EL (cell line): ENCODE measurements around the gene MTCL3.
"Not testable (repeated sequence)": the region's sequence is repeated elsewhere in the genome, so short reads cannot be mapped to it uniquely, and the experiment has no call there.

ENCODE experiments used
- DNase-seq: peaks from one replicate; pipeline ENCODE4 v3.0.0-alpha.2; 2016

Gene MTCL3

DNA sequence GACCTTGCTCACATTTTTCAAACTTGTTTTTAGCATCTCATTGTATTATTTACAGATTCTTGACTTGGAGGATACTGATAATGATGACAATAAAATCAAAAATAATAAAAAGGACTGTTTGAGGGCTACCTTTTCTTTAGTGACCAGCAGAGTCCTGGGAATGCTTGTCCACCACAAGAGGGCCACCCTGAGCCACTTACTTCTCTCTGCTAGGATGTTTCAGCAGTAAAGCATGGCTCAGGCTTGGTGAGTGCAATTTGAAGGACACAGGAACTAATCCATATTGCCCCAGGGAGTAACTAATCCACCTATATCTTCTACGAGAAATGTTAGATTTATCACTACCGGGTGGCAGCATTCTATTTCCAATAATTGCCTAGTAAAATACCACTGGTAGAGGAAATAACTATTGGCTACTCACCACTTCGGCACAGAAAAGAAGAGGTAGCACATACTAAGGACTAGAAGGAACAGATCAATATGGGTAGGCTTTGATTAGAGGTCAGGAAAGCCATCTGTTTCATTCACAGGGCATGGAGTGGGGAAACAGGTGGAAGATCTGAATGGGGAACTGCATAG, 54.2 kb downstream of the MTCL3 start:
- DNase-seq: peak; percentile 74

DNA sequence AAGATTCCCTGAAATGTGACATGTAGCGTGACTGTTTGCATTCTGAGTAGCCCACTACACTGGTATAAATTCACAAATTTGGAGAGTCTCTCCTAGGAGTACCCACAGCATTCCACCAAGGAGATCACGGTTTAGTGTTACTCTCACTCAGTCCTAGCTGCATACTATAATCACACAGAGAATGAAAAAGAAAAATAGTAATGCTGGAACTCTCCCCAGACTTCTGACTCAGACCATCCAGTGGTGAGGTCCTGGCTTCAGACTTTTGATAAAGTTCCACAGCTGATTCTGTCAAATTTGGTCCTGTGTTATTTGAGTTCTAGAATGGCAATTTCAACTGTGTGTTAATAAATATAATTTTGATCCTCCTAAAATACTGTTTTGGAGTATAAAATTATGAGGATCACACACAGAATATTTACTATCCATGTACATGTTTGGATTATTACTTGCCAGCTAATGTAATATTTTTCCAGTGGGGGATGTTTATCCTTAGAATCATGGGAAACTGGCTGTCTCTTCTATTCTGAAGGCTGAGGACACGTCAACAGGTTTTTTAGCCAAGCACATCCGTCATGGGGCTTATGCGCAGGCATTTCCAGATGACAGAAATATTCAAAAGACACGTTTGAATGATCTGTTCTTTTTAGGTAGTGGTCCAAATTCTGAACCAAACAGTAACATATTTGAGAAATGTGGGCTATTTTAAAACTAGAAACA, 54.8 kb downstream of the MTCL3 start:
- peak; percentile 68 for DNase-seq

DNA sequence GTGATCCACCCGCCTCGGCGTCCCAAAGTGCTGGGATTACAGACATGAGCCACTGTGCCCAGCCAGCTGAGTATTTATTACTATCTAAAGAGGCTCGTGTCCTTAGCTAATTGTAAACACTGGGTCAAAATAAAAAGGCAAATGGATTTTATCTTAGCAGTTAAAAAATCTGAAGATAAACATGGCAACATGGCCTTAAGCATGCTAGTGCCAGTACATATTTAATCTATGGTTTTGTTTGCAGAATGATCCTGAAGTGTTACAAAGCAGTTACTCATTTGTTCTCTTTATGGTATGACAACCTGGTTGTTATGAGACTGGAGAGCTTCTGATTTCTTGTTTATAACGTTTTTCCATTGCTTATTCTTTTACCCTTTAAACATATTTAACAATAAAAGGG, 56.1 kb downstream of the MTCL3 start:
- no peak for DNase-seq

DNA sequence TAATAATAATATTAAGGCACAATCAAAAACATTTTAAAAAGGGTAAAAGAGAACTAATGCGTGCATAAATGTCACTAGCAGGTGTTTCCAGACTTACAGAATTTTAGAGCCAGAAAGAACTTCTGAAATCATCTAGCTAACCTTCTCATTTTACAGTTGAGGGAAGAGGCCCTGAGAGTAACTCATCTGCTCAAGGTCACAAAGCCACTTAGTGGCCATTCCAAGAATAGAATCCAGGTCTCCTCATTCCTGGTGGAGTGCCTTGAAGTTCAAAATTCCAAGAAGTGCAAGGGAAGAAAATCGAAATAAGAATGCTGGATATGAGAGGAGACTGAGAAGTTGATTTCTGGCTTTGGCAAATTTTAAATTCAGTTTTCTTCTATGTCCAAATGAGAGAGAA, 56.8 kb downstream of the MTCL3 start:
- DNase-seq: no peak

DNA sequence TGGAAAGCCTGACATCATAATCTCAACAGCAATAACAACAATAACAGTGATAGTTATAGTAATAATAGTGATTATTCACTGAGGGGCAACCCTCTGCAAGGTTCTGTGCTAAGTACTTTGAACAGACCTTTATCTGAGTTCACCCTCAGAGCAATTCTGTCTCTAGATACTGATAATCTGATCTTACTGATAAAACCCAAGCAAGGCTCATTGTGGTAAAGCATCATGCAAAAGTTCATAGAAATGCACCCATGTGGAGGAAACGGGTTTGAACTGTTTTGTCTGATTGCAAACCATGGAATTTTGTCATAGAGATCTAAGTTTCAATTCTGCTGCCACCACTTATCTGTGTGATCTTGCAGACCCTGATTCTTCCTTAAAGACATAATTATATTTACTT, 58.7 kb downstream of the MTCL3 start:
- DNase-seq: no peak

DNA sequence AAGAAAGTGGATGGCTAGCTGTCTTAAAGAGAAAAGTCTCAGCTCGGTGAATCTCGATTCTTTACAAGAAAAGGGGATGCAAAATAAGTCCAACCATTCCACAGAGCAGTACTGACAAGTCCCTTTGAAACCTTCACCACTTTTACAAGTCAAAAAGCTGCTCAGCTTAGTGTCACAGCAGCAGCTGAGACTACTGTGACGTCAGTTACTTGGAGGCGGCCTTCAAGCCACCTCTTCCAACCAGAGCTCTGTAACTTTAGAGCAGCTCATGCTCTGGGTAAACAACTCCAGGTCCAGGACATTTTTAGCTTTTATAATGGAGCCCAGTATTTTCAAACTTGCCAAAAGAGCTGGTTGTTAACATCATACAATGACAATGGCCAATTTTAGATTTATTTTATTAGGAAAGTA, 59.9 kb downstream of the MTCL3 start, which contains the start of gene KIAA0408:
TSS of gene KIAA0408 (minus strand) at position 159 of the 411 bp plus-strand sequence. CDS start 5,408 bp downstream, outside the sequence.
- DNase-seq: peak; percentile 24

DNA sequence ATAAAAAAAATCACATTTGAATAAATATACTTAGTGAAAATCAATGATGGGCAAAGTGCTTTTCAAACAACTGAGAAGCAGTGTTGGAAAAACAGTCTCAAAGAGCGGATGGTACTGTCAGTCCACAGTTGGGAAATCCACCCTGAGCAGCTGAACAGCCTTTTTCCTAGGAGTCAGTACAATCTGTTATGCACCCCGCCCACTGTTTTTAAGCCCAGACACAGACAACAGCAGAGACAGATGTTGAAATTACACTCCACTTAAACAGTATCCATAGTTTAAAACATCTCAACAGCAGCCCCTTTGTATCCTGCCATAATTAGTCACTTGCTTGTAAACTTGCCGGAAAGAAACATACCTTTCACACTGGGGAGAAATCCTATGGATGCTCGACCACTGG, 60.3 kb downstream of the MTCL3 start:
- DNase-seq: no peak

DNA sequence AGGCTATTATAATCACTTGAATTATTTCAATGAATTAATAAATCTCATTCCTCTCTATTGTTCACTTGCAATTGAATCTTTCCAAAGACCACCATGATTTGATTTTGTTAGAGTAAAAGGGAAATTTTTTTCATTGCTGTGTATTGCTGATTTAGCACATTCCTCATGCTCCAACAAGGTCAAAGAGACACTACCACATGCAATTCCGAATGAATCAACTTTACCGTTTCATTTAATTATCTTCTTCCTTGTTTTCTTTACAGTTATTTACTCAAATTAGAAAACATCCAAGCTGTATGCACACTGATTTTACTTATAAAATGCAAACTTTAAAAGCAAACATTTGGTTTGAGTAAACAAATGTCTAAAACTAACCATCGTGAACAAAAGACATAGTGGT, 60.9 kb downstream of the MTCL3 start:
- DNase-seq: no peak

DNA sequence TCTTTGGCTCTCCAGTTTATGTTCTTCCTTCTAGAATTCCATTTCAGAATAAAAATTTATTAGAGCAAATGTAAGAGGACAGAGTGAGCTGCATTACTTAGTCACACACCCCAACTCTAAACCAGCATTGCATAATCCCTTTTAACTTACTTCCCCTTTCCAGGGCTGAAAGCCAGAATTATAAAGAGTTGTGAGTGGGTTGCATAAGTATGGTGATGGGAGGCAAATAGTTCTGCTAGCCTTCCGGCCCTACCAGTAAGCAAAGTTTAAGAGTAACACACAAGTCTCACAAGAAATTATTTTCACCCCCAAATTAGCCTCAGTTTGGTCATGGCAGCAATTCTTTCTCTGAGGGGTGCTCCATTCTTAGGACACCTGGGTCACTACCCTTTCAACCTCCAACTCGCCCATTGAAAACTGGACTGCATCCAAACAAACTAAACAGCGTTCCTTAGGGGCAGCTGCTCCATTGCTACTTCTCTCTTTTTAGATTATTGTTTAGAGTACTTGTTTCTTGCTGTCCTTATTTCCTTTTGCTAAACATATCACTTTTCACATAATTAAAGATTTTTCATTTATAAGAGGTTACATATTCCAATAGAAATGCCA, 61.6 kb downstream of the MTCL3 start:
- DNase-seq: peak; percentile 60

DNA sequence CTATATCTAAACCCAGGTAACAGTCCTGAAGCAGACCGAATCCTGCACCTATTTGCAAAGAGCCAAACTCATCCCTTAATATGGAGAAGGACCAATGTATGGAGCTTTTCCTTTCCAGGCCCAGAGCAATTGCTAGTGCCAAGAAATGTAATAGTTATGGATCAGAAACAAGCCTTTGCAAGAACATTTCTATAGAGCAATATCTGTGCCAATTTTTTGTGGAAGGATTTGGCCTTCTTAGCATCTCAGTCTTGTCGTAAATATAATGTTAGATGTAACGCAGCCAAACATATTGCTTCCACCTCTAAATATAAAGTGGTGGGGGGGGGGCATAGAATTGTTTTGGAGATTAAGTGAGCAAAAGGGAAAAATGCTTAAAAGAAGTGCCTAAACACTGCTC, 62.7 kb downstream of the MTCL3 start:
- DNase-seq: no peak

DNA sequence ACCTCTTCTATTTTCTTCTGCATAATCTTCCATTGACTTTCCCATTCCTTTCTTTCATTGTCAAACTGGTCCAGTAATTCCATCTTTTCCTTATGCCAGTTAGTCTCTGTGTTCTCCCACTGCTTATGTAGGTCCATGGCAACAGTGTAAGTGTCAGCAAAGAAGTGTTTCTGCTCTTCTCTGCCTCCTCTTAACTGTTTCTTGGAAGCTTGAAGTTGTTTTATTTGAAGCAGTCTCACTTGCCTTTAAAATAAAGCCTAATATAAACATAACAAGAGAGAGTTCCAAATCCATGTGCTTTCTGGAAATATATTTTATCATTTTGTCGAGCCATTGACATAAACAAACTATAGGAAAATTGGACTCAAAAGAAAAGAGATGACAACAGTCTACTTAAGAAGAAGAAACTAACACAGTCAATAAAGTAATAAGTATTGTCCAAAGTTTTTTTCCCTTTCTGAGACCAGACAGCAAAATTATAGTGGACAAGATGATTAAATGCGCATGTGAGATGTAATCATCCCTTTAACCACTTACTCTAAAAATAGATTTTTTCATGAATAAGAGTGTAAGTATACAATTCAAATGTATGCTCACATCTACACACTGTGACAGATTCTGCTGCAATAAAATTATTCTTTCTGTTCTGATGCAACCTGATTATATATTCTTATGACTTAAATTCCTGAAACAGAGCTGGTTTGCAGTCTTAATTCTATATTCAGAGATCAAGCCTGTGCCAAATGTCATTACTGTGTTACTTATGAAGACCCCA, 65.1 kb downstream of the MTCL3 start:
- no peak for DNase-seq

DNA sequence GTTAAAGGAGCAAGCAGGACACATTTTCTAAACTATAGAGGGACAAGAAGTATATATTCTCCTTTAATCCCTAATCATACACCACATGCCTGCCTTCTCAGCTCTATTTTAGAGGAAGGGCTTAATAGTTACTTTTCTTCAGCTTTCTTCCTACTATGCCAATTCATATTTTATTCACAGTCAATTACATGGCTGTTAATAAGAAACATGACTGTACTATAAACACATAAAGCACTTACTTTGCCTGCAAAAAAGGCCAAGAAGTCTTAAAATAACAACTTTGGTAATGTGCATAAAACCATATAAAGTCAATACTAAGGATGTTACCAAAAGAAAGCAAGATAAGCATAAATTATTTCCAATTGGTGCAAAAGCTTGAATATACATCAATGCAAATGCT, 66.3 kb downstream of the MTCL3 start:
- no peak for DNase-seq

DNA sequence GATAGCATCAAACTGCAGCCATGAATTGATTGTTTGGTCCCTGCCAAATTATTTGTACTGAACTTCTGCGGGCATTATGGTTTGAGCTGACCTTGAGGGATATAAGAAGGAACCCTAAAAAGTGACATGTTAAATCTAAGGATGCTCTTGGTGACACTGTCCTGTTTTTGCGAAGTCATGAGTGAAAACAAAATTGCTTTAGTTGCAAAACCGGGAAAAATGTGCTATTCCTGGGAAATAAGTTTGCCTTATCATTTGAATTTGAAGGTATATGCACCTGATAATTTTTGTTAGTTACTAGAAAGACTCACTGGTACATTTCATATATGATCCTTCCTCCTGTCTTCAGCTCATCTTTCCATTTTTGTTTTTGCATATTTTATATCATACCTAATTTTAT, 67.7 kb downstream of the MTCL3 start:
- no peak for DNase-seq

DNA sequence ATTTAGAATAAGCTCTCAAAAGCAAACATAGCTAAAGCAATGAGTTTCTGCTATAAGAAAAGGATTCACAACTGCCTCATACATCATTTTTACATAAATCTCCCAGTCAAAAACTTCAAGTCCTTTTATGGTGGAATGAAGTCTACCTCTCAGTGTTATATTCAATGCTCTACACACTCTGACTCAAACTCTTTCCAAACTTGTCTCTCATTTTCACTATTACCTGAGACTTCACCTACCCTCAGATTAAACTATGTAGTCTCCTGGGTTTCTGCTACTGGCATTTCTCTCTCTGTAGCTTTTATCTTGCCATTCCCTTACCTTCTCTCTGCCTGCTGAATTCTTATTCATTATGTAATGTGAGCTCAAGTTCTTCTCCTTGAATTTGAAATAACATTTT, 71.4 kb downstream of the MTCL3 start:
- no peak for DNase-seq

DNA sequence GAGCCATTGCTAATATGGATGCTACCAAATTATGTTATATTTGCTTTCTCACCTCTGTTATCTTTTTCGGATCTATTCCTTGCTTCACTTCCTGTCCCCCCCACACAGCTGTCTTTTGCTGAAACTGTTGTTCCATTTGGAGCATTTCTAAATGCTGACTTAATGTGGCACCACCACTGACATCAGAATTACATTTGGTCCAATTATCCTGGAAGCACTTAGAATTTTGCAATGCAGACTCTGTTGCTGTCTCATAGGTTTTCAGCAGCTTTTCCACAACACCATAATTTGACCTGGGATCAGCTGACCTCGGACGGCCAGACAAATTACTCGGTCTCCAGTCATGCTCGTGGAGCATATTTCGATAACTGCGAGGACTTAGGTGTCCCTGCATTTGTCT, 72.8 kb downstream of the MTCL3 start:
- DNase-seq: no peak

DNA sequence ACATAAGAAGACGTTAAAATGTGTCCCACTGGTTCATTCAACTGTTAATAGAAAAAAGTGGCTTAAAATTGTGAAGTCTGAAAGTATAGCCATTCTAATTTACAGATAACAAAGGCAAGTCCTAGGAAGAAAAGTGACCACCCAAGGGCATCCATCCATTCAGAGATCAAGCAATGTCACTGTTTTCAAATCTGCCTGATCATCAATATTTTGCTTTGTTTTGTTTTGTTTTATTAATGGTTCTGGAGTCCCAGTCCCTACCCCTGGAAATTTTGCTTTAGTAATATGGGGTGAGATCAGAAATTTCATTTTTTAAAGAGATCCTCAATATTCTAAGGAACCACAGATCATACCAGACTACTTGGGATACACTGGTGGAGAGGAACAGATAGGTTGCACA, 77.3 kb downstream of the MTCL3 start:
- no peak for DNase-seq

DNA sequence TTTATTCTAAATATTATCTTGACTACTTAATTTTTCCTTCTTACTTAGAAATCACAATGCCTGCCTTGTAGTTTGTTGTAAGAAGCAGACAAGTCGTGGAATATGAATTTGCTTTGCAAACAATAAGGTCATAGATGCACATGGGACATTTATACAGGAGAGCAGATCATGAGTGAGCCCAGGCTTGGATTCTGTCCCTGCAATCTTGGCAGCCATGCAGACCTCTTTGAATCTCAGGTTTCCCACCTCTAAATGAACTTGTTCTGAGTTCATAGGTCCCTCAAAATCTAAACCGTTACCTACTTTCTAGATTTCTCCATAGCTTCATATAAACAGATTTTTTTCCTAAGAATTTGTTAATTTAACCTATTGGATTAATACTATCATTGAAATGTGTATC, 79.4 kb downstream of the MTCL3 start:
- no peak for DNase-seq

DNA sequence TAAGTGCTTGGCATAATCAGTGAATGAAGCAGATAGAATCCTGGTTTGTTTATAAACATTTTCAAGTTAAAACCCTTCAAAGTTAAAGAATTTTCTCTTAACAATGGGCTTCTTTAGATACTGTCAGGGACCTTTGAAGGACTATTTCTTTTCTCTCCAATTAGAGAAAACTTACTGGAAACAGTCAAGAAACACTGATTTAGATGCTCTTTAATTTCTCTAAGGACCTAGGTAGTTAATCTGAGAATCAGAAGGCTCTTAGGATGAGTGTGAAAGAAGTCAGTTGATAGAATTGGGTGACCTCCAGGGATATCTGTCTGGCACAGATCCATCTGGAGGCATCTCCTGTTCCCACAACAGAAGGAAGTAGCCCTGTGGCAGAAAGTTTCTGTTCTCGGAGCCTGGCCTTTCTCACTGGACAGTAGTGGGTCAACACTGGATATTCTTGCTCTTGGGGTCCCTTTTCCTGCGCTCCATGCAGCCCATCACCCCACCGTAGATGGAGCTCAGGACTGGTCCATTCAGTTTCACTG, 82.5 kb downstream of the MTCL3 start:
- no peak for DNase-seq

DNA sequence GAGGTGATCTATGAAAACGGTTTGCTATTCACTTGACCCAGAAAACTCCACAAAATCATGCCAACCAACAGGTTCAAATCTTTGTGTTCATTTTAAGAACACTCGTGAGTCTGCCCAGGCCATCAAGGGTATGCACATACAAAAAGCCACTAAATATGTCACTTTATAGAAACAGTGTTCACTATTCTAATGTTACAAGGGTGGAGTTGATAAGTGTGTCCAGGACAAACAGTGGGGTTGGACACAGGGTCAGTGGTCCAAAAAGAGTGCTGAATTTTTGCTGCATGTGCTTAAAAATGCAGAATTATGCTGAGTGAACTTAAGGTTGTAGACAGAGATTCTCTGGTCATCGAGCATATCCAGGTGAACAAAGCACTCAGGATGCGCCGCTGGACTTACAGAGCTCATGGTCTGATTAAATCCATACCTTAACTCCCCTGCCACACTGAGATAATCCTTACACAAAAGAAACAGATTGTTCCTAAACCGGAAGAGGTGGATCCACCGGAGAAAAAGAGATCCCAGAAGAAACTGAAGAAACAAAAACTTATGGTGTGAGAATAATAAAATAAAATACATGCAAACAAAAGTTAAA, 83.4 kb downstream of the MTCL3 start:
- DNase-seq: no peak

DNA sequence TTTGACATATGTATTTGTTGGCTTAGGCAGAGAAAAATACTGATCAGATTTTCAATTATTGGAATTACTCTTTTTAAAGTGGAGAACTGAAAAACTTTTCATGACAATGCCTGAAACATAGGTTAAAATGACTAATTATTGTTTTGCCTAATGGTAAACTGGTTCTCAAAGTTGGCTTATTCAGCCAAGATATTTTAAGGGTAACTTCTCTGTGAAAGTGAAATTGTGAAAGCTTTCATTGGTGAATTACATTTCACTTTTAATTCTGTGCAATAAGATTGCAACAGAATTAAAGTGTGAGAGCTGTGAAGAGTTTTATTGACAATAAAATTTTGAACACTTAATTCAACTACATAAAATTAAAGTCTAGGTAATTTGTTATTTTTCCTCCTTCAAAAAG, 84.5 kb downstream of the MTCL3 start:
- DNase-seq: no peak

DNA sequence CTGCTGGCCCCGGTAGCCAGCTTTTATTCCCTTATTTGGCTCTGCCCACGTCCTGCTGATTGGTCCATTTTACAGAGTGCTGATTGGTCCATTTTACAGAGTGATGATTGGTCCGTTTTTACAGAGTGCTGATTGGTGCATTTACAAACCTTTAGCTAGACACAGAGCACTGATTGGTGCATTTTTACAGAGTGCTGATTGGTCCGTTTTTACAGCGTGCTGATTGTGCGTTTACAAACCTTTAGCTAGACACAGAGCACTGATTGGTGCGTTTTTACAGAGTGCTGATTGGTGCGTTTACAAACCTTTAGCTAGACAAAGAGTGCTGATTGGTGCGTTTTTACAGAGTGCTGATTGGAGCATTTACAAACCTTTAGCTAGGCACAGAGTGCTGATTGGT, 90.6 kb downstream of the MTCL3 start:
- not testable (repeated sequence) for DNase-seq

DNA sequence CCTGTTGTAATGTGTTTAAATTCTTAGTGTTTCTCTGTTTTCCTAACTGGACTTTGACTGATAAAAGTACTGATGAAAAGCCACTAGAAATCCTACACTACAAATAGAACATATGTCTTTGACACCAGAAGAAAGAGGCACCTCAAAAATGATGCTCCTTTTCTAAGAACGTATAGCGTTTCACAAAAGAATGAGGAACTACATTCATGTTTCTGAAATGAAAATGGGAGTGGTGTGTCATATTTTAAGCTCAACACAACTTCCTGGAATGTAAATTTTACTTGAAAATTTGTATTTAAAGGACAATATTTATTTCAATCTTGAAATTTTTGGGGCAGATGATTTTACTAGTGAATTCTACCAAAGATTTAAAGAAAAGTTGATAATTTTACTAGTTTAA, 95.2 kb downstream of the MTCL3 start:
- DNase-seq: no peak
